AG04450 (cell line): Measurements from ENCODE around the gene YIPF3. TPM values are rescaled to one million over a fixed set of nuclear protein-coding genes. Genes with fewer than 3 reads are reported as not detected.

Source experiments
- CTCF ChIA-PET: fragments of 300-600, 350-600 bp; formaldehyde crosslinking; extraction: SDS; loops from one replicate; lab custom pipeline; 2022; ENCODE audit warnings: antibody characterized with exemption, inconsistent platforms; lab: Charles Lee
- POLR2A ChIA-PET: fragments of 350-600 bp; formaldehyde crosslinking; extraction: SDS; loops from one replicate; lab custom pipeline; 2021; ENCODE audit warnings: antibody characterized with exemption, inconsistent platforms; lab: Yijun Ruan, JAX
- DNase-seq: peaks from one replicate; pipeline ENCODE4 v3.0.0-alpha.2; 2011; ENCODE audit warnings: low read depth, low spot score
- H3K27ac ChIP-seq: one replicate; pipeline ENCODE4 v1.5.1; 2012; ENCODE audit warnings: low read depth, low read length, control low read depth
- H3K27me3 ChIP-seq: one replicate; pipeline ENCODE4 v1.6.0; 2012; ENCODE audit warnings: low read length; ENCODE audit not compliant: control insufficient read depth, insufficient read depth
- H3K4me3 ChIP-seq: 2 replicates; pipeline ENCODE4 v1.5.1; 2011; ENCODE audit warnings: mild to moderate bottlenecking, low read depth, low read length, control low read depth
- H3K9me3 ChIP-seq: 2 replicates; pipeline ENCODE4 v1.5.1; 2012; ENCODE audit warnings: low read length; ENCODE audit not compliant: control insufficient read depth, insufficient read depth
- polyA plus RNA-seq: library from polyadenylated mRNA; depleted of rRNA; stranded (reverse); fragments of >200 nt; gene quantifications from 2 replicates; pipeline ENCODE4 v1.2.3, GENCODE V29; 2011
- TF ChIP-seq, protein P1 (sequence below): IDR thresholded peaks from 2 replicates; pipeline ENCODE4 v1.5.1; 2011; ENCODE audit warnings: low read depth, low read length, control low read depth, inconsistent platforms

The YIPF3 gene
- polyA plus RNA-seq, 1 experiment, result 262 TPM

DNA sequence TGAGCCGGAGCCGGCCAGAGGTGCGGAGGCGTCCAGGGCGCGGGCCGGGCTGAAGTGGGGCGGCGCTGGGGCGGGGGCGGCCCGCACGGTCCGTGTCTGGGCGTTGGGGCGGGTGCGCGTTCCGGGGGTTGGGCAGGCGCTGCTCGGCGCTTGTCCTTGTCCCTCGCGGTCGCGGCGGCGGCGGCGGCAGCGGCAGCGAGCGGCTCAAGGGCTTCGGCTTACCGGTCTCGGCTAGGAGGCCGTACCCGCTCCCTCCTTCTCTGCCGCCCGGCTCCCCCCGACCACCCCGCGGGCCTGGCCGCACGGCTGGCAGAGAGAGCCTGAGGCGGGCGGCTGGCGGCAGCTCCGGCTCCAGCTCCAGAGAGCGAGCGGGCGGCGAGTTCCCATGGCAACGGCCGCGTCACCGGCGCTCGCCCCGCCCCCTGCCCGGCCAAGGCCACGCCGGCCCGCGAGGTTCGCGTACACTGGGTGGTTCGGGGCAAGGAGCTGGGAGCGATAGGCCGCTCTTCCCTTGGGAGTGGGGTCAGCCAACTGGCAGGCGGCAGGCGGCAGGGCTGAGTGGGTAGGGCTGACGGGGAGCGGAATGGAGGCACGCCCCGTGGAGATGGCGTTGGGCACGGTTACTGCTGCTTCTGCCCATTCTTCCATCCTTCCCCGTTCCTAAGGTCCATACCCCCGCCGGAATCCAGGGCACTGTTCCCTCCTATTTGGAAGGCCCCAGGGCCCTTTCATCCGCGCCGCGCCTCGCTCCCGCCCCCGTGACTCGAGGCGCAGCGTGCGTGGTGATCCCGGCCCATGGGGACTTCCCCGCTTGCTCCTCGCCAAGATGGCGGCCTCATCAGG lies 6.5 kb downstream of the YIPF3 start, which contains the start of gene LRRC73:
Gene LRRC73, minus strand, starts transcription at position 363 of the 843 bp plus-strand sequence. CDS start 561 bp downstream, outside the sequence.
- POLR2A ChIA-PET, result interaction anchor here (1.0 to 1.5 kb wide), 5 partner anchors 8 to 336 kb away, joined by 3 to 6 read pairs (median 4); partner anchors contain the start of gene DLK2
- H3K27ac ChIP-seq, result peak within 1 kb of the TSS; percentile 39
- DNase-seq, result no peak

DNA sequence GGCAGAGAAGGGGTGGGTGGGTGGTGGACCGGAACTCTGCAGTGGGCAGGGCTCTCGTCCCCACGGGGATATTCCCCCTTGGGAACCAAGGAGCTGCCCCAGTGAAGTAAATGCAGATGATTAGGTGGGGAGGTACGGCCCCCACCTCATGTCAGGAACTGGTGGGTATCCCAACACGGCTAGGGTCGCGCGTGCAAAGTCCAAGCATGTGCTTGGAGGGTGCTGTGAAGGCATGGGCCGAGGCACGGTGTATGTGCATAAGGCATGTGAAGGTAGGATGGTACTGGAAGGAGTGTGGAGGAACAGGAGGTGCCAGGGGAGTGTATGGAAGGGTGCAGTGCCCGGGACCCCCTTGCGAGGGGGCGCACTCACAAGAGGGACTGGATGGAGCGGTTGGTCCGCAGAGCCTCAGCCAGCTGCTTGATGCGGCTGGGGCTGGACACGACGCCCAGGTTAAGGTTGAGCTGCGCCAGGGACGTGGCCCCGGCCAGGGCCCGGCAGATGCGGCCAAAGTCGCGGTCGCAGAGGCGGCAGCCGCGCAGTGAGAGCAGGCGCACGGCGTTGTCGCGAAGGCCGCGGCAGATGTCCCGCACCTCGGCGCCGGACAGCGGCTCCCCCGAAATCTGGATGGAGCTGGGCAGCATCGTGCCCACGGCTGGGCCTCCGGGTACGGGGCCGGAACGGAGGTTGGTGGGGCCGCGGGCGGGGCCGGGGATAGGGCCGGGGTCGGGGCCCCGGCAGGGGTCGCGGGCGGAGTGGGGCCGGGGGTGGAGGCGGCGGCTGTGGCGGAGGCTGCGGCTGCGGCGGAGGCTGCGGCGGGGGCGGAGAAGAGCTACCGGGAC lies 7.4 kb downstream of the YIPF3 start:
- no peaks in the 10 kb centered on the region; the same call in 1 of the 2 replicates for H3K9me3 ChIP-seq
- DNase-seq, result no peak
- ChIA-PET CTCF (interaction anchor here (0.6 to 5.9 kb wide), 3 partner anchors 9 to 55 kb away, joined by 3 to 54 read pairs (median 6); no protein-coding TSS in a partner anchor), POLR2A (interaction anchor here (0.7 to 1.5 kb wide), 6 partner anchors 8 to 335 kb away, joined by 3 to 6 read pairs (median 4); partner anchors contain the start of gene DLK2)
- H3K27ac ChIP-seq, result no peak overlapping the region
- peak overlapping the region; percentile 63 for H3K4me3 ChIP-seq
- H3K27me3 ChIP-seq, result no peaks in the 10 kb centered on the region
- TF ChIP-seq, protein P1, sequence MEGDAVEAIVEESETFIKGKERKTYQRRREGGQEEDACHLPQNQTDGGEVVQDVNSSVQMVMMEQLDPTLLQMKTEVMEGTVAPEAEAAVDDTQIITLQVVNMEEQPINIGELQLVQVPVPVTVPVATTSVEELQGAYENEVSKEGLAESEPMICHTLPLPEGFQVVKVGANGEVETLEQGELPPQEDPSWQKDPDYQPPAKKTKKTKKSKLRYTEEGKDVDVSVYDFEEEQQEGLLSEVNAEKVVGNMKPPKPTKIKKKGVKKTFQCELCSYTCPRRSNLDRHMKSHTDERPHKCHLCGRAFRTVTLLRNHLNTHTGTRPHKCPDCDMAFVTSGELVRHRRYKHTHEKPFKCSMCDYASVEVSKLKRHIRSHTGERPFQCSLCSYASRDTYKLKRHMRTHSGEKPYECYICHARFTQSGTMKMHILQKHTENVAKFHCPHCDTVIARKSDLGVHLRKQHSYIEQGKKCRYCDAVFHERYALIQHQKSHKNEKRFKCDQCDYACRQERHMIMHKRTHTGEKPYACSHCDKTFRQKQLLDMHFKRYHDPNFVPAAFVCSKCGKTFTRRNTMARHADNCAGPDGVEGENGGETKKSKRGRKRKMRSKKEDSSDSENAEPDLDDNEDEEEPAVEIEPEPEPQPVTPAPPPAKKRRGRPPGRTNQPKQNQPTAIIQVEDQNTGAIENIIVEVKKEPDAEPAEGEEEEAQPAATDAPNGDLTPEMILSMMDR, result no peak

More for the DNA sequence above, 6.5 kb downstream of the YIPF3 start, which contains the start of gene LRRC73:
- H3K27me3 ChIP-seq, result no peaks in the 10 kb centered on the region
- H3K4me3 ChIP-seq, result peak within 1 kb of the TSS; percentile 63
- TF ChIP-seq, protein P1, result no peak
- CTCF ChIA-PET, result interaction anchor here (1.1 to 5.9 kb wide), 2 partner anchors 14 to 56 kb away, joined by 6 to 54 read pairs; no protein-coding TSS in a partner anchor
- H3K9me3 ChIP-seq, result no peaks in the 10 kb centered on the region; the same call in 1 of the 2 replicates

DNA sequence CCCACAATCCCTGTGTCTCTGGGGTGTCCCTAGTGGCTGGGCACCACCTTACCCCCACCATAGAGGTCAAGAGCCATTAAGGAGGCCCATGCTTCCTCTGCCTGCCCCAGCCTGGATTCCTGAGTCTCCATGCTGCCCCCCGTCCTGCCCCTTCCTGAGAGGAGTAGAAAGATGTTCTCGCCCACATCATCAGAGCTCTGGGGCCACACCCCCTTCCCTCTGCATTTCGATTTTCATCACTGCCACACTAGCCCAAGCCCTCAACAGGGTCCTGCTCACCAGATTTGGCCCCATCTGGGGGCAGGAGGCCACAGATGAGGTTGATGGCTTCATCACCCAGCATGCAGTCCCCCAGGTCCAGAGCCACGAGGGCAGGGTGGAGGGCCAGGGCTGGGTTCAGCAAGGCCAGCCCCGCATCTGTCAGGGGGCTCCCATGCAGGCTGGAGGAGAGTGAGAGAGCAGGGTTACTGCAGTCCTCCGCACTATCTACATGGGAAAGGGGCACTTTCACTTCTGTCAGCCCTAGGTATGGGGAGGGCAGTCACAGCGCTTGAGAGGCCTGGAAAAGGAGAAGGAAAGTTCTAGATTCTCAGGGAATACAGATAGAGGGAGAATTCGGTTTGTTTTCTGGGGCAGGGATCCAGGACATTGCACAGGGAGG lies 8.1 kb downstream of the YIPF3 start:
- H3K27ac ChIP-seq, result no peak overlapping the region
- no peaks in the 10 kb centered on the region; the same call in 1 of the 2 replicates for H3K9me3 ChIP-seq
- no peak overlapping the region for H3K4me3 ChIP-seq
- H3K27me3 ChIP-seq, result no peaks in the 10 kb centered on the region
- no peak for DNase-seq
- ChIA-PET POLR2A (no interaction called here), CTCF (interaction anchor here (0.6 to 5.9 kb wide), 5 partner anchors 9 to 246 kb away, joined by 3 to 54 read pairs (median 15); partner anchors contain the start of gene DLK2)
- TF ChIP-seq, protein P1, result no peak

DNA sequence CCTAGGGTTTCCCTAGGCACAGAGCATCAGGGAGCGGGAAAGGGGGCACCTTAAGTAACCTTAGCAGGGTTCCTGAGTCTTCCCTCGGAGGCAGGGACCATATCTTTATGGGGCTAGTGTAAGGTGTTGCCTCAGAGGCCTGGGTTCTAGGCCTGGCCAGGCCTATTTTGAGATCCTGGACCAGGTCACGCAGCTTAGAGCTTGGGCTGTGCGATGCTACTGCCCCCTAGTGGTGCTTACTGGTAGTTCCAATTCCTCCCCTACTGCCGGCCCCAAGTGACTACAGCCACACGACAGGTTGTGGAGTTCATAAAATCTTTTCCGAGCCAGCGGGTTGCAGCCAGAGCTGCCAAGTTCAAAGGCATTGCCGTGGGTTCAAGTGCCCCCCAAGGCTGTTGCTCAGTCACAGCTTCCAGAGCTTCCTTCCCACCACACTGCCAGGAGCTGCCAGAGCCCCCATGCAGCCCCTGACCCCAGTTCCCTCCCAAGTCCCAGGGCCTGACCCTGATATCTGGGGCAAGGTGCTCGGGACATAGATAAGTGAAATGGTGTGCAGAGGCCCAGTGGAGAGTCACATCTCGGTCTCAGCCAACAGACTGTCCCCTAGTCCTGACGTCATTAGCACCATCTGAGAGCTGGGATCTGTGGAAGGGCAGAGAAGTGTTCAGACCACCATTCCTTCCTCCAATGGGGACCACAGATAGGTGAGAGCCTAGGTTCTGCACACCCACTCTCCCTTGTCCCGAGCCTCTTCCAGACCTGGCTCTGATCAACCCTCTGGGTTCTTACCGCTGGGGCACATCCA lies 9.9 kb downstream of the YIPF3 start:
- peak; percentile 53 for DNase-seq
- ChIA-PET CTCF (interaction anchor here (0.8 to 5.9 kb wide), 17 partner anchors 11 to 278 kb away, joined by 3 to 54 read pairs (median 7); partner anchors contain the start of genes DLK2 and DNPH1), POLR2A (interaction anchor here (1.0 kb wide), 1 partner anchor 41 kb away, joined by 3 read pairs; no protein-coding TSS in a partner anchor)
- no peaks in the 10 kb centered on the region; the same call in 1 of the 2 replicates for H3K9me3 ChIP-seq
- no peaks in the 10 kb centered on the region for H3K27me3 ChIP-seq
- no peak overlapping the region for H3K4me3 ChIP-seq
- TF ChIP-seq, protein P1, result peak; percentile 97
- no peak overlapping the region for H3K27ac ChIP-seq
